Panc1 (cell line): ENCODE data around the gene KNDC1.
"Not testable (repeated sequence)": the region's sequence is repeated elsewhere in the genome, so short reads cannot be mapped to it uniquely, and the experiment has no call there.

Source experiments
- POLR2AphosphoS5 ChIP-seq: IDR thresholded peaks from 2 replicates; pipeline ENCODE4 v1.6.1; 2012; ENCODE audit warnings: mild to moderate bottlenecking, low read depth, low read length, moderate library complexity
- TF ChIP-seq, protein P1 (sequence below): fragments of 450-650 bp; IDR thresholded peaks from 2 replicates; pipeline ENCODE4 v1.5.1; 2017; ENCODE audit warnings: mild to moderate bottlenecking

DNA sequence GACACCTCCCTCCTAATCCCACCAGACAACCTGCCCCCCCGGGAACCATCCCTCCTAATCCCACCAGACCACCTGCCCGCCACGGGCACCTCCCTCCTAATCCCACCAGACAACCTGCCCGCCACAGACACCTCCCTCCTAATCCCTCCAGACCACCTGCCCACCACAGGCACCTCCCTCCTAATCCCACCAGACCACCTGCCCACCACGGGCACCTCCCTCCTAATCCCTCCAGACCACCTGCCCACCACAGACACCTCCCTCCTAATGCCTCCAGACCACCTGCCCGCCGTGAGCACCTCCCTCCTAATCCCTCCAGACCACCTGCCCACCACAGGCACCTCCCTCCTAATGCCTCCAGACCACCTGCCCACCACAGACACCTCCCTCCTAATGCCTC lies 48.4 kb upstream of the KNDC1 start:
- TF ChIP-seq, protein P1, sequence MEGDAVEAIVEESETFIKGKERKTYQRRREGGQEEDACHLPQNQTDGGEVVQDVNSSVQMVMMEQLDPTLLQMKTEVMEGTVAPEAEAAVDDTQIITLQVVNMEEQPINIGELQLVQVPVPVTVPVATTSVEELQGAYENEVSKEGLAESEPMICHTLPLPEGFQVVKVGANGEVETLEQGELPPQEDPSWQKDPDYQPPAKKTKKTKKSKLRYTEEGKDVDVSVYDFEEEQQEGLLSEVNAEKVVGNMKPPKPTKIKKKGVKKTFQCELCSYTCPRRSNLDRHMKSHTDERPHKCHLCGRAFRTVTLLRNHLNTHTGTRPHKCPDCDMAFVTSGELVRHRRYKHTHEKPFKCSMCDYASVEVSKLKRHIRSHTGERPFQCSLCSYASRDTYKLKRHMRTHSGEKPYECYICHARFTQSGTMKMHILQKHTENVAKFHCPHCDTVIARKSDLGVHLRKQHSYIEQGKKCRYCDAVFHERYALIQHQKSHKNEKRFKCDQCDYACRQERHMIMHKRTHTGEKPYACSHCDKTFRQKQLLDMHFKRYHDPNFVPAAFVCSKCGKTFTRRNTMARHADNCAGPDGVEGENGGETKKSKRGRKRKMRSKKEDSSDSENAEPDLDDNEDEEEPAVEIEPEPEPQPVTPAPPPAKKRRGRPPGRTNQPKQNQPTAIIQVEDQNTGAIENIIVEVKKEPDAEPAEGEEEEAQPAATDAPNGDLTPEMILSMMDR, result not testable (repeated sequence)
- not testable (repeated sequence) for TF ChIP-seq POLR2AphosphoS5
